Fibroblast of lung (primary cell): ENCODE data around the gene ARHGAP45.

Experiments used
- CTCF ChIP-seq, 2 donors: IDR thresholded peaks in 1 of 2; conservative IDR thresholded peaks in 1 of 2; 1 replicate in 1 of 2; 2 replicates in 1 of 2; pipeline ENCODE4 v1.5.1; 2011 to 2012; ENCODE audit warnings: low read length in 2 of 2, control low read depth in 1 of 2, inconsistent platforms in 1 of 2, low read depth in 1 of 2, mild to moderate bottlenecking in 1 of 2
- EZH2 ChIP-seq: IDR thresholded peaks from 2 replicates; pipeline ENCODE4 v1.5.1; 2012; ENCODE audit warnings: low read length, control low read depth, mild to moderate bottlenecking; ENCODE audit errors: missing control alignments

GRCh38 chr19:1017906-1018305 lies 49.1 kb upstream of the ARHGAP45 start:
- TF ChIP-seq CTCF (conservative IDR thresholded peaks at IDR 0.05 in 1 of 2, IDR thresholded peaks at IDR 0.05 in 1 of 2; ENCODE audit: low read depth in 1 of 2, low read length in 2 of 2) (no peak), EZH2 (no peak)
